ENCODE data around the gene RPLP1.
A peak's percentile ranks its signal among the peaks of the same experiment; 100 is the strongest.

RPLP1 gene

DNA sequence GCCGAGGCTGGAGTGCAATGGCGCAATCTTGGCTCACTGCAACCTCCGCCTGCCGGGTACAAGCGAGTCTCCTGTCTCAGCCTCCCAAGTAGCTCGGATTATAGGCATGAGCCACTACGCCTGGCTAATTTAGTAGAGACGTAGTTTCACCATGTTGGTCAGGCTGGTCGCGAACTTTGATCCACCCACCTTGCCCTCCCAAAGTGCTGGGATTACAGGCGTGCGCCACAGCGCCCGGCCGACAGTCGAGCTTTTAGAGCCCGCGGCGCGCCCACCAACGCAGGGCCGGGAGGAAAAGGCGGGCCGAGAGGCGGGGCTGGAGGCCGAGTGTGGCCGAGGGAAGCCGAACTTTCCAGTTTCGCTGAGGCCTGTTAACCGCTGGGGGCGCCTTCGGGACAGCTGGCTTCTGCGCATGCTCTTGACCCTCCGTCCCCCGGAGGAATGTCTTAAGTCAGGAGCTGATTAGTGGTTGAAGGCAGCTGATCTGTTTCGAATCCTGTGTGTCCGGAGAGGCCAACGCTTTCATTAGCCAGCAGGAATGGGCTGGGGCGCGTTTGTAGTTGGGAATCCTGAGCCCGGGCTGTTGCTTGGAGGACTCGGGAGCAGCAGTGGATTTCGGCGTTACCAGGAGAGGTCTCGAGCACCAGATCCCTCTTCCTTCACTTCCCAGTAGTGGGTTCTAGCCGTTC lies 10.0 kb downstream of the RPLP1 start:
- DNase-seq (ENCODE audit: low spot score) = peak; percentile 95
- TF ChIP-seq, protein P1, sequence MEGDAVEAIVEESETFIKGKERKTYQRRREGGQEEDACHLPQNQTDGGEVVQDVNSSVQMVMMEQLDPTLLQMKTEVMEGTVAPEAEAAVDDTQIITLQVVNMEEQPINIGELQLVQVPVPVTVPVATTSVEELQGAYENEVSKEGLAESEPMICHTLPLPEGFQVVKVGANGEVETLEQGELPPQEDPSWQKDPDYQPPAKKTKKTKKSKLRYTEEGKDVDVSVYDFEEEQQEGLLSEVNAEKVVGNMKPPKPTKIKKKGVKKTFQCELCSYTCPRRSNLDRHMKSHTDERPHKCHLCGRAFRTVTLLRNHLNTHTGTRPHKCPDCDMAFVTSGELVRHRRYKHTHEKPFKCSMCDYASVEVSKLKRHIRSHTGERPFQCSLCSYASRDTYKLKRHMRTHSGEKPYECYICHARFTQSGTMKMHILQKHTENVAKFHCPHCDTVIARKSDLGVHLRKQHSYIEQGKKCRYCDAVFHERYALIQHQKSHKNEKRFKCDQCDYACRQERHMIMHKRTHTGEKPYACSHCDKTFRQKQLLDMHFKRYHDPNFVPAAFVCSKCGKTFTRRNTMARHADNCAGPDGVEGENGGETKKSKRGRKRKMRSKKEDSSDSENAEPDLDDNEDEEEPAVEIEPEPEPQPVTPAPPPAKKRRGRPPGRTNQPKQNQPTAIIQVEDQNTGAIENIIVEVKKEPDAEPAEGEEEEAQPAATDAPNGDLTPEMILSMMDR (IDR thresholded peaks at IDR 0.05; ENCODE audit: extremely low read depth, missing control alignments) = peak; percentile 79

DNA sequence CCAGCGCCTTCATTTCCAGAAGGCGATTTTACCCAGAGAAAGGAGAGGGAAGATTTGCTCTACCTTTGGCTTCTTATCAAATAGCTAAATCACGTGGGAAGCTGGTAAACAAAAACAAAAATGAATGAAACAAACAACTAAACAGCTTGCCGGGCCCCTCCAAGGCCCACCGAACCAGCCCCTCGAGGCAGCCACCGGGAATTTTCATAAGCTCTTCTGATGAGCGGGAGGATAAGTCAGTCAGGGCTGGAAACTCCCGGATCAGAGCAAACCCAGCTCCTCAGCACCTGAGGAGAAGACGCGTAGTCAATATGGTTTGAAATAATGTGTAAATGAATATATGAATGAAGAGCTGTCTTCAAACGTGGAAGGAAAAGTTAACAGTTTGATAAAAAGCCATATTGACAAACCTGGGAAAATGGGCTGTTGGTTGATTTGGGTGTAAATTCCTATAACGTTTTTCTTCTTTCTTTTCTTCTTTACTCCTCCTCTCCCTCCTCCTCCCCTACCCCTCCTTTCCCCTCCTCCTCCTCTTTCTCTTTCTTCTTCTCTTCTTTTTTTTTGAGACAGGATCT lies 10.7 kb downstream of the RPLP1 start:
- TF ChIP-seq, protein P1 (IDR thresholded peaks at IDR 0.05; ENCODE audit: extremely low read depth, missing control alignments) = no peak
- no peak for DNase-seq (ENCODE audit: low spot score)

DNA sequence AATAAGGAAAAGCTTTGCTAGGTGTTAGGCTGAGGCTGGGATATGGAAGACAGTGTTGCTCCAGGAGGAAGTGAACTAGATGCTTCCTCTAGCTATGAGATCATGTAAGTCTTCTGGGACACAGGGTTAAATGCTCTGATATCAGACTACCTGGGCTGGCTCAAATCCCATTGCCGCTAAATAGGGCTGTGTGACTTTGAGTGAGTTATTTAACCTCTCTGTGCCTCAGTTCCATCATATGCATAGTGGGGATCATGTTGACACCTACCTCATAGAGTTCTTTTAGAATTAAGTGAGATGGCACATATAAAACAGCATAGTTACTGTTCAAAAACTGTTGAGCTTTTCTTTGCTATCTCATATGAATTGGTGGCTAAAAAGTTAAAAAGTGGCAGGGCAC lies 12.6 kb downstream of the RPLP1 start:
- DNase-seq (ENCODE audit: low spot score) = no peak
- TF ChIP-seq, protein P1 (IDR thresholded peaks at IDR 0.05; ENCODE audit: extremely low read depth, missing control alignments) = no peak

DNA sequence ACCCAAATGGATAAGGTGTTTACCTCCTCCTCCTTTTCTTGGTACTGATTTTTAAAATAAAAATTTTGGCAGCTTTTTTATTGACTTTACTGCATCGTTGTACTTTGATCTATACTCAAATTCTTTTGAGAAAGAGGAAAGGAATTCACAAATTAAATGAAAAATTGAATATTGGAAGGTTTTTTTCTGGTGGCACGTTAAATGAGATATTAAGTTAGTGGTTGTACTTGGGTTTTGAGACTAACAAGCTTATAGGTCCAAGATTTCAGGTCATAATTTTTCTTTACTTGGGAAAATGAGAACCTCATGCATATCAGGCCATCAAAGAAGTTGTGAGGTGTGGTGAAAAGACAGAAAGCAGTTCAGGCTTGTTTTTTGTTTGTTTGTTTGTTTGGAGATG lies 14.1 kb downstream of the RPLP1 start:
- TF ChIP-seq, protein P1 (IDR thresholded peaks at IDR 0.05; ENCODE audit: extremely low read depth, missing control alignments) = no peak

DNA sequence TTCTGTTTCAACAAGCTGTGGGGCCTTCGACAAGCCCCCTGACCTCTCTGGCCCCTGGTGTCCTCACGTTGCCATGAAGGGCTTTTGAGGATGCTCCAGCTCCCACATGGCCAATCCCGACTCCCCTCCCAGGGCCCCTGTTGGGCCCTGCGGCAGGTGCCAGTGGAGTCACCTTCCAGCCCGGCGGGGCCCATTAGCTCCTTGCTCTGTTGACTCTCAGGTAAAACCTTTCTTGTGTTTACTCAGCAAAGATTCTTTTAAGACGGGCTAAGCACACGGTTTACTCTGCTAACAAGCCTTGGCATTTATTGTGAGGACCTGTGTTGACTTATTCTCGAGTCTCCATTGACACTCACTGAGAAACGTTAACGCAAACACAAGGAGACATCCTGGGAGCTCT lies 15.0 kb downstream of the RPLP1 start:
- DNase-seq (ENCODE audit: low spot score) = no peak
- TF ChIP-seq, protein P1 (IDR thresholded peaks at IDR 0.05; ENCODE audit: extremely low read depth, missing control alignments) = no peak

More for the DNA sequence above, 14.1 kb downstream of the RPLP1 start:
- DNase-seq (ENCODE audit: low spot score) = no peak

DNA sequence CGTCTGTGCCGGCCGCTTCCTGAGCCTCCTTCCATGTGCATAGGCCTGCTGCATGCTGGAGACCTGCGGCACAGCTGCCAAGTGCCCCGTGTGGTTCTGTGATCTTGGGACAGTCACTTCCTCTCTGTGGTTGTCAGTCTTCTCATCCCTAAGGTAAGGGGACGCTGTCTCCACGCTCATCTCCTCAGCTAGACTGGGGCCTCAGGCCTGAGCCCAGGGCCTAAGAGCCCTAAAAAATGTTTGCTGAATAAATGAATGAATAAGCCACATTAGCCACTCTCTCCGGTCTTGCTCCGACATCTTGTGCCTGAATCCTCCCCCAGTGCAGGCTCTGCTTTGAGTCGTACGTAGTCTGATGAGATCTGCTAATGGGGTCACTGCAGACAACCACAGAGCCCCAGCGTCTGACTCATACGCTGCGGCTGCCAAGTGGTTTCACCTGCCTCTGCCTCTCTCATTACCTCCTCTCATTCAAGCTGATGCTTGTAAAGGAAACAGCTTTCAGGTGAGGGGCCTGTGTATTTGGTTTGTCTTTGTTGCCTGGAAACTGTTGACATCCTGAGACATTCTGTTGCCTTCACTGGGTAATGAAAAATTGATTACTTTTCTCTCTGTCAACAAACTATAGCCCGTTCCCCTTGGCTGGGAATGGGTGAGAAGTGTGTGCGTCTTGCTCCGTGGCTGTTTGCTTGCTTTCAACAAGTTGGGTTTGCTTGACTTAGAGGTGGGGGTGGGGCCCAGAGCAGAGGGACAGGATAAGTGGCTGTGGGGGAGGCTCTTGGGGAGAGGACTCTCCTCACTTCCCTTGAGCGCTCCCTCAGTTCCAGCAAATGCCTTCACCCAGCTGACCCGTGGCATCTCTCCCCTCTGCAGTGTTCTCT lies 15.9 kb downstream of the RPLP1 start:
- no peak for DNase-seq (ENCODE audit: low spot score)
- TF ChIP-seq, protein P1 (IDR thresholded peaks at IDR 0.05; ENCODE audit: extremely low read depth, missing control alignments) = no peak

Data from GM20000 (cell line).